GM12873 (cell line): Measurements from ENCODE around the gene INSIG2.

Experiments used
- CTCF ChIP-seq: IDR thresholded peaks from 2 replicates; pipeline ENCODE4 v1.5.1; 2012; ENCODE audit warnings: low read depth, mild to moderate bottlenecking, moderate library complexity, low read length, control low read depth; ENCODE audit not compliant: insufficient read depth; ENCODE audit errors: missing control alignments

The INSIG2 gene

GRCh38 chr2:118091631-118092030, 3.4 kb downstream of the INSIG2 start:
- TF ChIP-seq CTCF = no peak

- TF ChIP-seq CTCF = no peak
Observed at GRCh38 chr2:118094503-118094902, 6.2 kb downstream of the INSIG2 start.

GRCh38 chr2:118095610-118096009, 7.3 kb downstream of the INSIG2 start:
- no peak for TF ChIP-seq CTCF

GRCh38 chr2:118097657-118098056, 9.4 kb downstream of the INSIG2 start:
- TF ChIP-seq CTCF = no peak

- no peak for TF ChIP-seq CTCF
Observed at GRCh38 chr2:118098307-118099030, 10.2 kb downstream of the INSIG2 start.

GRCh38 chr2:118102433-118103082, 14.3 kb downstream of the INSIG2 start:
- no peak for TF ChIP-seq CTCF

GRCh38 chr2:118103951-118104940, 16.0 kb downstream of the INSIG2 start:
- TF ChIP-seq CTCF = no peak
